Measurements from ENCODE around the gene RBP5. TPM values are rescaled to one million over a fixed set of nuclear protein-coding genes. Genes with fewer than 3 reads are reported as not detected.

The RBP5 gene
- total and polyA plus RNA-seq, 9 of the 15 experiments (the other 6 are each of a cell fraction or from before 2014, with no cell fraction given) = 8.6 to 22.5 (median 11.4) TPM

DNA sequence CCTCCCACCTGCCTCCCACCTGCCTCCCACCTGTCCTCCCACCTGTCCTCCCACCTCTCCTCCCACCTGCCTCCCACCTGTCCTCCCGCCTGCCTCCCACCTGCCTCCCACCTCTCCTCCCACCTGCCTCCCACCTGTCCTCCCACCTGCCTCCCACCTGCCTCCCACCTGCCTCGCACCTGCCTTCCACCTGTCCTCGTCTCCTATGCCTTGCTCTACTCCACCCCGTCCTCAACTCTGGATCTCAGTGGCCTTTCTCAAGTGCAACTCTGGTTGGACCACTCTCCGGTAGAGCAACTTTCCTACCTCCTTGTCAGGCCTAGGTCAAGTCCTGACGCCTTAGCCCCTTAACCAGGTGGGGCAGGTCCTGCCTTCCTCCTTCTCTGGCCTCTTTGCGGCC lies 31.5 kb upstream of the RBP5 start:
- no TSS peak for BruUV-seq (replicated peaks)
- TF ChIP-seq AFF4 (CRISPR knock-in tag; IDR thresholded peaks at IDR 0.05) (no peak), HNRNPUL1 (IDR thresholded peaks at IDR 0.05; ENCODE audit: low read length) (no peak), ARID1B (IDR thresholded peaks at IDR 0.05) (no peak), TFAM (CRISPR knock-in tag; conservative IDR thresholded peaks at IDR 0.05) (no peak), USF2 (CRISPR knock-in tag; IDR thresholded peaks at IDR 0.05) (no peak), ZZZ3 (IDR thresholded peaks at IDR 0.05) (no peak)
- intact Hi-C loops (cut with micrococcal nuclease) = no loop called here

More for the DNA sequence above, 31.5 kb upstream of the RBP5 start:
- DNase-seq (ENCODE audit: extremely low read depth in 1 of 4, low spot score in 3 of 4) (no peak), FAIRE-seq (no peak), ATAC-seq (no peak)
- WGBS (ENCODE audit: insufficient coverage, low coverage, missing lambda C conversion rate) = 27% methylated on average over 4 of the region's 7 CpGs
- Histone ChIP-seq H2AFZ (ENCODE audit: low read depth, low read length) (no peak overlapping the region), H3K27me3 (ENCODE audit: control insufficient read depth in 2 of 2, insufficient read depth in 2 of 2, low read length in 2 of 2) (no peaks in the 10 kb centered on the region; a peak in 1 of 5 replicates), H3K27ac (ENCODE audit: extremely low read depth, low read depth, low read length) (no peak overlapping the region), H3K4me3 (no peak overlapping the region), H3K9me3 (replicated peaks; ENCODE audit: control insufficient read depth, insufficient read depth, low read depth, low read length) (no peaks in the 10 kb centered on the region), H4K20me1 (replicated peaks; ENCODE audit: control insufficient read depth, insufficient read depth, low read length) (no peaks in the 10 kb centered on the region), H3K4me2 (ENCODE audit: insufficient read depth, low read length) (no peak overlapping the region), H3K9me1 (ENCODE audit: control insufficient read depth, insufficient read depth, low read length) (no peaks in the 10 kb centered on the region), H3K79me2 (ENCODE audit: control insufficient read depth, insufficient read depth, low read length) (no peaks in the 10 kb centered on the region), H3K4me1 (replicated peaks in 1 of 2; ENCODE audit: control insufficient read depth in 2 of 2, insufficient read depth in 2 of 2, low read length in 2 of 2) (peaks cover 0 to 12% of the 10 kb centered on the region in 2 experiments; a peak in 2 of 5 replicates), H3K9ac (ENCODE audit: insufficient read depth in 1 of 2, low read depth in 2 of 2, low read length in 2 of 2) (no peak overlapping the region), H3K36me3 (ENCODE audit: control insufficient read depth, insufficient read depth, low read length) (no peaks in the 10 kb centered on the region)
- CTCF ChIA-PET (ENCODE audit: low intra/inter-chr PET ratio) = no interaction called here
- POLR2A ChIA-PET = no interaction called here
- in situ Hi-C loops (cut with MboI) = no loop called here
